ENCODE data around the gene MAGI2. TPM values are rescaled to one million over a fixed set of nuclear protein-coding genes. Genes with fewer than 3 reads are reported as not detected.

The MAGI2 gene
- total RNA-seq, 1 donor from 2014 or later: 64.2 TPM

- Mint-ChIP-seq H3K36me3 (ENCODE audit: unreplicated experiment) (no peaks in the 10 kb centered on the region), H3K4me3 (ENCODE audit: unreplicated experiment) (no peak overlapping the region), H3K27ac (ENCODE audit: unreplicated experiment) (no peak overlapping the region), H3K4me1 (ENCODE audit: low read depth, unreplicated experiment) (peaks cover 23% of the 10 kb centered on the region), H3K27me3 (ENCODE audit: unreplicated experiment) (peaks cover 13% of the 10 kb centered on the region), H3K9me3 (ENCODE audit: unreplicated experiment) (peaks cover 8% of the 10 kb centered on the region)
- DNase-seq: no peak
- no peak for TF ChIP-seq CTCF (IDR thresholded peaks at IDR 0.05; ENCODE audit: partially characterized antibody, unreplicated experiment)
These were observed 687.3 kb downstream of the MAGI2 start for GRCh38 chr7:78765943-78766729.

GRCh38 chr7:78764571-78764970 is 688.9 kb downstream of the MAGI2 start:
- Mint-ChIP-seq H3K27me3 (ENCODE audit: unreplicated experiment) (peaks cover 3% of the 10 kb centered on the region), H3K36me3 (ENCODE audit: unreplicated experiment) (no peaks in the 10 kb centered on the region), H3K4me3 (ENCODE audit: unreplicated experiment) (no peak overlapping the region), H3K4me1 (ENCODE audit: low read depth, unreplicated experiment) (peaks cover 23% of the 10 kb centered on the region), H3K27ac (ENCODE audit: unreplicated experiment) (no peak overlapping the region), H3K9me3 (ENCODE audit: unreplicated experiment) (no peaks in the 10 kb centered on the region)
- TF ChIP-seq CTCF (IDR thresholded peaks at IDR 0.05; ENCODE audit: partially characterized antibody, unreplicated experiment): no peak
- DNase-seq: no peak

- no peak for TF ChIP-seq CTCF (IDR thresholded peaks at IDR 0.05; ENCODE audit: partially characterized antibody, unreplicated experiment)
- Mint-ChIP-seq H3K36me3 (ENCODE audit: unreplicated experiment) (no peaks in the 10 kb centered on the region), H3K4me3 (ENCODE audit: unreplicated experiment) (no peak overlapping the region), H3K9me3 (ENCODE audit: unreplicated experiment) (no peaks in the 10 kb centered on the region), H3K27ac (ENCODE audit: unreplicated experiment) (no peak overlapping the region), H3K4me1 (ENCODE audit: low read depth, unreplicated experiment) (peaks cover 16% of the 10 kb centered on the region), H3K27me3 (ENCODE audit: unreplicated experiment) (peaks cover 3% of the 10 kb centered on the region)
- DNase-seq: no peak
These were observed 690.8 kb downstream of the MAGI2 start for GRCh38 chr7:78762625-78763024.

- no peaks in the 10 kb centered on the region for H3K36me3 Mint-ChIP-seq (ENCODE audit: unreplicated experiment)
- no peaks in the 10 kb centered on the region for H3K9me3 Mint-ChIP-seq (ENCODE audit: unreplicated experiment)
- H3K27ac Mint-ChIP-seq (ENCODE audit: unreplicated experiment): no peak overlapping the region
- TF ChIP-seq CTCF (IDR thresholded peaks at IDR 0.05; ENCODE audit: partially characterized antibody, unreplicated experiment): no peak
- no peak overlapping the region for H3K4me3 Mint-ChIP-seq (ENCODE audit: unreplicated experiment)
- DNase-seq: no peak
- peaks cover 16% of the 10 kb centered on the region for H3K4me1 Mint-ChIP-seq (ENCODE audit: low read depth, unreplicated experiment)
- peaks cover 3% of the 10 kb centered on the region for H3K27me3 Mint-ChIP-seq (ENCODE audit: unreplicated experiment)
These were observed 692.7 kb downstream of the MAGI2 start for GRCh38 chr7:78760620-78761355.

- H3K36me3 Mint-ChIP-seq (ENCODE audit: unreplicated experiment): peaks cover 4% of the 10 kb centered on the region
- no peak overlapping the region for H3K27ac Mint-ChIP-seq (ENCODE audit: unreplicated experiment)
- peaks cover 4% of the 10 kb centered on the region for H3K4me1 Mint-ChIP-seq (ENCODE audit: low read depth, unreplicated experiment)
- TF ChIP-seq CTCF (IDR thresholded peaks at IDR 0.05; ENCODE audit: partially characterized antibody, unreplicated experiment): no peak
- no peaks in the 10 kb centered on the region for H3K9me3 Mint-ChIP-seq (ENCODE audit: unreplicated experiment)
- DNase-seq: no peak
- H3K27me3 Mint-ChIP-seq (ENCODE audit: unreplicated experiment): no peaks in the 10 kb centered on the region
- H3K4me3 Mint-ChIP-seq (ENCODE audit: unreplicated experiment): no peak overlapping the region
These were observed 700.9 kb downstream of the MAGI2 start for GRCh38 chr7:78752554-78752953.

All from glutamatergic neuron (in vitro differentiated cells).